ENCODE data around the gene ZC3H13.

The ZC3H13 gene

GRCh38 chr13:46045424-46045823 is 7.1 kb downstream of the ZC3H13 start:
- DNase-seq: no peak
- no peak for TF ChIP-seq EZH2 (optimal IDR thresholded peaks at IDR 0.05; ENCODE audit: low read depth, low read length)
- TF ChIP-seq CTCF (IDR thresholded peaks at IDR 0.05; ENCODE audit: low read length): no peak
- TF ChIP-seq EZH2phosphoT487 (IDR thresholded peaks at IDR 0.05; ENCODE audit: low read length): no peak
- Histone ChIP-seq H4K20me1 (ENCODE audit: insufficient read depth, low read length) (no peaks in the 10 kb centered on the region), H3K9me2 (replicated peaks; ENCODE audit: insufficient read depth, low read length) (no peaks in the 10 kb centered on the region), H3K36me3 (replicated peaks; ENCODE audit: insufficient read depth, low read length) (no peaks in the 10 kb centered on the region), H3K4me1 (ENCODE audit: low read length) (no peaks in the 10 kb centered on the region), H3K79me2 (ENCODE audit: low read length) (peaks cover 38% of the 10 kb centered on the region), H3K4me3 (ENCODE audit: low read length) (no peak overlapping the region), H3K9ac (ENCODE audit: low read length) (no peak overlapping the region), H2AFZ (ENCODE audit: low read length) (no peak overlapping the region), H3K27ac (ENCODE audit: low read length) (no peak overlapping the region), H3K4me2 (ENCODE audit: low read depth, low read length) (no peak overlapping the region), H3K9me3 (replicated peaks; ENCODE audit: insufficient read depth, low read length) (no peaks in the 10 kb centered on the region), H3K27me3 (replicated peaks; ENCODE audit: insufficient read depth, low read length) (no peaks in the 10 kb centered on the region), H3F3A (ENCODE audit: insufficient read depth, low read length) (no peaks in the 10 kb centered on the region)

- H3K9me2 ChIP-seq (replicated peaks; ENCODE audit: insufficient read depth, low read length): no peaks in the 10 kb centered on the region
- no peak overlapping the region for H2AFZ ChIP-seq (ENCODE audit: low read length)
- TF ChIP-seq CTCF (IDR thresholded peaks at IDR 0.05; ENCODE audit: low read length): no peak
- TF ChIP-seq EZH2 (optimal IDR thresholded peaks at IDR 0.05; ENCODE audit: low read depth, low read length): no peak
- no peak for TF ChIP-seq EZH2phosphoT487 (IDR thresholded peaks at IDR 0.05; ENCODE audit: low read length)
- no peak for DNase-seq
- no peaks in the 10 kb centered on the region for H3K36me3 ChIP-seq (replicated peaks; ENCODE audit: insufficient read depth, low read length)
- H3F3A ChIP-seq (ENCODE audit: insufficient read depth, low read length): no peaks in the 10 kb centered on the region
- peaks cover 22% of the 10 kb centered on the region for H3K79me2 ChIP-seq (ENCODE audit: low read length)
- no peak overlapping the region for H3K4me2 ChIP-seq (ENCODE audit: low read depth, low read length)
- no peaks in the 10 kb centered on the region for H3K27me3 ChIP-seq (replicated peaks; ENCODE audit: insufficient read depth, low read length)
- H3K27ac ChIP-seq (ENCODE audit: low read length): no peak overlapping the region
- H3K9me3 ChIP-seq (replicated peaks; ENCODE audit: insufficient read depth, low read length): no peaks in the 10 kb centered on the region
- no peaks in the 10 kb centered on the region for H4K20me1 ChIP-seq (ENCODE audit: insufficient read depth, low read length)
- H3K4me1 ChIP-seq (ENCODE audit: low read length): no peaks in the 10 kb centered on the region
- no peak overlapping the region for H3K9ac ChIP-seq (ENCODE audit: low read length)
- no peak overlapping the region for H3K4me3 ChIP-seq (ENCODE audit: low read length)
Observed at GRCh38 chr13:46043647-46044046, 8.9 kb downstream of the ZC3H13 start.

GRCh38 chr13:46041419-46041839 is 11.1 kb downstream of the ZC3H13 start:
- H3K9me2 ChIP-seq (replicated peaks; ENCODE audit: insufficient read depth, low read length): no peaks in the 10 kb centered on the region
- no peaks in the 10 kb centered on the region for H3K36me3 ChIP-seq (replicated peaks; ENCODE audit: insufficient read depth, low read length)
- no peak overlapping the region for H3K4me2 ChIP-seq (ENCODE audit: low read depth, low read length)
- no peaks in the 10 kb centered on the region for H3F3A ChIP-seq (ENCODE audit: insufficient read depth, low read length)
- H3K4me1 ChIP-seq (ENCODE audit: low read length): no peaks in the 10 kb centered on the region
- no peak for TF ChIP-seq EZH2phosphoT487 (IDR thresholded peaks at IDR 0.05; ENCODE audit: low read length)
- TF ChIP-seq EZH2 (optimal IDR thresholded peaks at IDR 0.05; ENCODE audit: low read depth, low read length): no peak
- no peak for TF ChIP-seq CTCF (IDR thresholded peaks at IDR 0.05; ENCODE audit: low read length)
- H3K4me3 ChIP-seq (ENCODE audit: low read length): no peak overlapping the region
- H3K27me3 ChIP-seq (replicated peaks; ENCODE audit: insufficient read depth, low read length): no peaks in the 10 kb centered on the region
- H4K20me1 ChIP-seq (ENCODE audit: insufficient read depth, low read length): no peaks in the 10 kb centered on the region
- H3K27ac ChIP-seq (ENCODE audit: low read length): no peak overlapping the region
- no peak overlapping the region for H2AFZ ChIP-seq (ENCODE audit: low read length)
- H3K9me3 ChIP-seq (replicated peaks; ENCODE audit: insufficient read depth, low read length): no peaks in the 10 kb centered on the region
- DNase-seq: no peak
- no peak overlapping the region for H3K9ac ChIP-seq (ENCODE audit: low read length)
- peaks cover 7% of the 10 kb centered on the region; the same call in 1 of the 2 replicates for H3K79me2 ChIP-seq (ENCODE audit: low read length)
